ENCODE data around the gene GADD45A. TPM values are rescaled to one million over a fixed set of nuclear protein-coding genes. Genes with fewer than 3 reads are reported as not detected.

The GADD45A gene, protein sequence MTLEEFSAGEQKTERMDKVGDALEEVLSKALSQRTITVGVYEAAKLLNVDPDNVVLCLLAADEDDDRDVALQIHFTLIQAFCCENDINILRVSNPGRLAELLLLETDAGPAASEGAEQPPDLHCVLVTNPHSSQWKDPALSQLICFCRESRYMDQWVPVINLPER
- total RNA-seq (ENCODE audit: low replicate concordance) = 28.6 and 32.8 TPM in 2 replicates

DNA sequence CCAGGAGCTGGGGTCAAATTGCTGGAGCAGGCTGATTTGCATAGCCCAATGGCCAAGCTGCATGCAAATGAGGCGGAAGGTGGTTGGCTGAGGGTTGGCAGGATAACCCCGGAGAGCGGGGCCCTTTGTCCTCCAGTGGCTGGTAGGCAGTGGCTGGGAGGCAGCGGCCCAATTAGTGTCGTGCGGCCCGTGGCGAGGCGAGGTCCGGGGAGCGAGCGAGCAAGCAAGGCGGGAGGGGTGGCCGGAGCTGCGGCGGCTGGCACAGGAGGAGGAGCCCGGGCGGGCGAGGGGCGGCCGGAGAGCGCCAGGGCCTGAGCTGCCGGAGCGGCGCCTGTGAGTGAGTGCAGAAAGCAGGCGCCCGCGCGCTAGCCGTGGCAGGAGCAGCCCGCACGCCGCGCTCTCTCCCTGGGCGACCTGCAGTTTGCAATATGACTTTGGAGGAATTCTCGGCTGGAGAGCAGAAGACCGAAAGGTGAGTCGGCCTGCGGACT lies at the start of gene GADD45A:
GADD45A (plus strand) TSS at position 135 of the 491 bp plus-strand sequence; CDS start at position 429, 294 bp downstream.
- peak within 1 kb of the TSS; percentile 77 for H2AFZ ChIP-seq (replicated peaks)
- peaks cover 33% of the 10 kb centered on the region for H3K79me2 ChIP-seq (ENCODE audit: low read depth)
- H3K9ac ChIP-seq = peak within 1 kb of the TSS; percentile 67
- peaks cover 37% of the 10 kb centered on the region for H4K20me1 ChIP-seq (ENCODE audit: low read depth)
- no peaks in the 10 kb centered on the region for H3K9me3 ChIP-seq (ENCODE audit: low read depth)
- peak; percentile 99 for DNase-seq (ENCODE audit: low spot score)
- H3K9me3 Mint-ChIP-seq = no peaks in the 10 kb centered on the region
- no peak for TF ChIP-seq EZH2 (IDR thresholded peaks at IDR 0.05)
- no peak for TF ChIP-seq EZH2phosphoT487 (IDR thresholded peaks at IDR 0.05)
- TF ChIP-seq CTCF (IDR thresholded peaks at IDR 0.05) = no peak
- H3K4me3 Mint-ChIP-seq = peak within 1 kb of the TSS; percentile 98
- peak within 1 kb of the TSS; percentile 95 for H3K27ac Mint-ChIP-seq
- H3K27me3 Mint-ChIP-seq (ENCODE audit: insufficient read depth, low read depth) = peaks cover 10% of the 10 kb centered on the region
- peaks cover 33% of the 10 kb centered on the region for H3F3A ChIP-seq (ENCODE audit: low read depth)
- peaks cover 22% of the 10 kb centered on the region for H3K4me1 ChIP-seq
- H3K27ac ChIP-seq = peak within 1 kb of the TSS; percentile 92
- H3K27me3 ChIP-seq = no peaks in the 10 kb centered on the region
- H3K4me2 ChIP-seq = peak within 1 kb of the TSS; percentile 98
- H3K4me3 ChIP-seq = peak within 1 kb of the TSS; percentile 91
- H3K36me3 ChIP-seq = peaks cover 8% of the 10 kb centered on the region
- H3K4me1 Mint-ChIP-seq = peaks cover 34% of the 10 kb centered on the region
- peaks cover 5% of the 10 kb centered on the region for H3K36me3 Mint-ChIP-seq

GRCh38 chr1:67636146-67636545 lies 48.9 kb upstream of the GADD45A start:
- no peak overlapping the region for H3K9ac ChIP-seq
- no peaks in the 10 kb centered on the region for H3K36me3 ChIP-seq
- H3K4me3 Mint-ChIP-seq = no peak overlapping the region
- H3K27ac ChIP-seq = no peak overlapping the region
- no peak overlapping the region for H3K27ac Mint-ChIP-seq
- no peak overlapping the region for H3K4me3 ChIP-seq
- H3K4me1 Mint-ChIP-seq = peaks cover 19% of the 10 kb centered on the region
- no peaks in the 10 kb centered on the region for H3K79me2 ChIP-seq (ENCODE audit: low read depth)
- no peak for DNase-seq (ENCODE audit: low spot score)
- H3K36me3 Mint-ChIP-seq = no peaks in the 10 kb centered on the region
- no peaks in the 10 kb centered on the region for H3K4me1 ChIP-seq
- H2AFZ ChIP-seq (replicated peaks) = no peak overlapping the region
- H3K27me3 Mint-ChIP-seq (ENCODE audit: insufficient read depth, low read depth) = peaks cover 12% of the 10 kb centered on the region
- H3K9me3 ChIP-seq (ENCODE audit: low read depth) = no peaks in the 10 kb centered on the region
- H3K27me3 ChIP-seq = no peaks in the 10 kb centered on the region
- no peaks in the 10 kb centered on the region for H3F3A ChIP-seq (ENCODE audit: low read depth)
- H4K20me1 ChIP-seq (ENCODE audit: low read depth) = no peaks in the 10 kb centered on the region
- no peak overlapping the region for H3K4me2 ChIP-seq
- no peaks in the 10 kb centered on the region for H3K9me3 Mint-ChIP-seq
- TF ChIP-seq EZH2phosphoT487 (IDR thresholded peaks at IDR 0.05) (no peak), CTCF (IDR thresholded peaks at IDR 0.05) (no peak), EZH2 (IDR thresholded peaks at IDR 0.05) (no peak)

DNA sequence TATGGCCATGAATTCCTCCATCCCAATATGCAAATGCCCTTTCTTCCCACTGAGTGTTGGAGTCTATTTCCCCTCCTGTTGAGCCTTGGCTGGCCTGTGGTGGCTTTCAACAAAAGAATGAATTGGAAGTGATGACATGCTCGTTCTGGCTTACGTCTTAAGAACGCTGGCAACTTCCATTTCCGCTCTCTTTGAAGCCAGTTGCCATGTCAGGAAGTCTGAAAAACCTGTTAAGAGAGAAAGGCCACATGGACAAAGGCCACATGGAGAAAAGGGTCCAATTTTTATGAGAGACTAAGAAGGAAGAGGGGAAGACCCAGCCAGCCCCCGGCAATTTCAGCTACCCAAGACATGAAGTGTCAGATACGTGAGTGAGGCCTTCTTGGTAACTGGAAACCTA lies 45.6 kb upstream of the GADD45A start:
- Histone ChIP-seq H2AFZ (replicated peaks) (no peak overlapping the region), H3F3A (ENCODE audit: low read depth) (no peaks in the 10 kb centered on the region), H3K36me3 (no peaks in the 10 kb centered on the region), H3K79me2 (ENCODE audit: low read depth) (no peaks in the 10 kb centered on the region), H3K4me2 (no peak overlapping the region), H3K4me3 (no peak overlapping the region), H3K4me1 (peaks cover 18% of the 10 kb centered on the region), H3K9ac (no peak overlapping the region), H3K27me3 (peaks cover 14% of the 10 kb centered on the region), H3K9me3 (ENCODE audit: low read depth) (no peaks in the 10 kb centered on the region), H4K20me1 (ENCODE audit: low read depth) (peaks cover 11% of the 10 kb centered on the region), H3K27ac (no peak overlapping the region)
- peaks cover 14% of the 10 kb centered on the region for H3K27me3 Mint-ChIP-seq (ENCODE audit: insufficient read depth, low read depth)
- no peak overlapping the region for H3K27ac Mint-ChIP-seq
- H3K36me3 Mint-ChIP-seq = no peaks in the 10 kb centered on the region
- no peak overlapping the region for H3K4me3 Mint-ChIP-seq
- no peaks in the 10 kb centered on the region for H3K9me3 Mint-ChIP-seq
- DNase-seq (ENCODE audit: low spot score) = no peak
- TF ChIP-seq CTCF (IDR thresholded peaks at IDR 0.05) (no peak), EZH2 (IDR thresholded peaks at IDR 0.05) (no peak), EZH2phosphoT487 (IDR thresholded peaks at IDR 0.05) (no peak)
- peaks cover 19% of the 10 kb centered on the region for H3K4me1 Mint-ChIP-seq
